ENCODE measurements around the gene ADAMTS17.
"Not testable (repeated sequence)": the region's sequence is repeated elsewhere in the genome, so short reads cannot be mapped to it uniquely, and the experiment has no call there.

The ADAMTS17 gene

DNA sequence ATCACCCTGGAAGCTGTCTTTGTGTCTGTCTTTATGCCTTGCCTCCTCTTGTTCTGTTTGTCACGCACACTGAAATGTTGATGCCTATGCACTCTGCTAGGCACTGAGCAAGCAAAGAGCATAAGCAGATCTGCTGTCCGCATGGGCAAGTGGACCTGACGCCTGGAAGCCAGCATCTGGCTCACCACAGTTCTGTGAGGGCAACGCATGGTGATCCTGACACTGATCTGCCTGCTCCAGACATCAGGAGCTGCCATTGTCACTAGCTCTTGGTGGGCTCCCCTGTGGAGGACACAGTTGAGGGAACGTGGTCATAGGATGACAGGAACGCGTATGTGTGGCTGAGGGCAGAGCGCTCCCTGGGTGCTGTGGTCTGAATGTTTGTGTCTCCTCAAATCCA lies 234.6 kb downstream of the ADAMTS17 start:
- no peak for DNase-seq (ENCODE audit: low spot score)

DNA sequence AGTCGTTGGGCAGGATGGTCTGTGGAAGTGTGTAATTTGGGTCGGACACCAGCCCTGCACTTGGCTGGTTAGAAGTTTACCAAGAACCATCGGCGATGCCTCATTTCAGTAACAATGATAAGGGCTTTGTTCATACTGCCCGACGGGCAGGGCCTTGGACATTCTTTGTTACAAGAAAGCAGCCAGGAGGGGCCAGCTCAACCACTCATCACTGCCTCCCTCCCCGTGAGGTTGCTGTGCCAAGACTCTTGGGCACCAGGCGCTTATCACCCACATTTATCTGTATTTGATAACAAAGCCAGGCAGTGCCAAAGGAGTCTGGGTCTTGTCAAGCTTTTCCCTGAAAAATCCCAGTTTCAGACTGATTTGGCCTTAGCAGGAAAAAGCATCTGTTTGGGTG lies 235.0 kb downstream of the ADAMTS17 start:
- DNase-seq (ENCODE audit: low spot score) = no peak

DNA sequence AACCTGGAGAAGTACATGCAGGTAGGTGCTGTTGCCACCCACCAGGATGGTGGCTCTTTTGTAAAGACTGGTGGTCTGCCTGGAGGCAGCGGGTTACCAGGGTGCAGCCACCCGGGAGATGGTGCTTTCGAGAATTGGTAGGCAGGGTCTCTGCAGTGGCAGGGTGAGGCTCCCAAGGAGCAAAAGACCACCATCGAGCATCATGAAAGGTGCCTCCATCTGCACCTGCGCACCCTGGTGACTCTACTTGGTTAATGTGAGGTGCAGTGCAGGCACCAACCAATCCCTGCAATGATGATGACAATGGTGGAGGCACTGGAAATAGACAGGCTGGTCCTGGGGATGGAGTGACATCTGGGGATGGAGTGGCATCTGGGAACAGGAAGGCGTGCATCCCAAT lies 236.7 kb downstream of the ADAMTS17 start:
- no peak for DNase-seq (ENCODE audit: low spot score)

DNA sequence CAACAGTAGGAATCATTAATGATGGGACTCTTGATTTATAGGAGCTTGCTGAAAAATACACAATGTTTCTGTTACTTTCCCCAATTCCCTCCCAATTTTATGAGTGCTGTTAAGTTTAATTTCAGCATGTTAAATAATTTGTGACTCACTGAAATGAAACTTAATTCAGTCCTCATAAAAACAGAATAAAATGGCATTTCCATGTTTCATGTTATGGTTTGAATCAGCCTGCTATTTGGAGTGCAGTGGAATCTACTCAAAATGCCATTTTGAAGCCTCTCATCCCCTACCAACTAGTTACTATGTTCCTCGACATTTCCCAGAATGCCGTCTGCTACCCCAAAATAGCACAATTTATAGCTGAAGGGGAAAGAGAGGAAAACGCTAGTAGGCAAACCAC lies 237.5 kb downstream of the ADAMTS17 start:
- no peak for DNase-seq (ENCODE audit: low spot score)

DNA sequence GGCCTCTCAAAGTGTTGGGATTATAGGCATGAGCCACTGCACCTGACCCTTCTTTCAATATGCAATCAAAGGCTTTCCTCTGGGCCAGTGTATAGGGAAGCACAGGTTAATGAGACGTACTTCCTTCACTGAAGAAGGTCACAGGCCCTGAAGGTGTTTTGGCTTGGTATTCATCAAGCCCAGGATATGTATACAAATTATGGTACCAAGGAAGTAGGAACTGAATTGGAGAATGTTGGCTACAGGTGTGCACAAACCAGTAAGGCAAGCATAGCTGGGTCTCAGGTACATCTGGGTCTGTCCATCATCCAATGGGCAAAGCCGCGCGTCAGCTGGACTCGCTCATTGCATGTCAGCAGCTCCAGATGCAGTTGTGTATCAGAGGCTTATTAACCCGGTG lies 237.9 kb downstream of the ADAMTS17 start:
- no peak for DNase-seq (ENCODE audit: low spot score)

DNA sequence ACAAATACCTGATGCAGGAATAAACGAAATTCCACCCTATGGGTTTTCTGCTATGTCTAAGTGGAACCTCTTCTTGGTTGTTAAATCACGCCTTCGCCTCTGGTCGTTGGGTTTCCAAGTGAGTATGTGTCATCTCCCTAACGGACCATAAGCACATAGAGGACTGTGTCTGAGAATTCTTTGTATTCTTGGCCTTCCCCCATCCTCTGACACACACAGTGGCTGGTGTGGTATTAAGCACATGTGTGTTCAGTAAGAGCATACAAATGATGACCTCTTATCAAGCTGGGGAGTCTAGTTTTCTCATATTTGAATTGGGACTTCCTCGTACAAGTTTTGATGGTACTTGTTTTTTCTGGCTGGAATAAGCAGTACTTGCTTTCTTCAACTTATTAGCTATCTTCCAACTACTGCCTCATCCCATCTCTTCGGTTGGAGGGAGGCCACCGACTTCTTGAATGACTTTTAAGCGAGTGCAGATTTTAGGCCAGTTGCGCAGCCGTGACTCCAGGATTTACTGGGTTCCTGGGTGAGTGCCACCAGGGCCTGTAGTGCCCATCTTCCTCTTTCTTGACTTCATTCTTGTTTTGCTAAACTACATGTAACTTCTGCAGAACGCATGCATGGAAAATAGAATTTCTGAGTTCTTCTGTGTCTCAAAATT lies 240.2 kb downstream of the ADAMTS17 start:
- DNase-seq (ENCODE audit: low spot score) = no peak

DNA sequence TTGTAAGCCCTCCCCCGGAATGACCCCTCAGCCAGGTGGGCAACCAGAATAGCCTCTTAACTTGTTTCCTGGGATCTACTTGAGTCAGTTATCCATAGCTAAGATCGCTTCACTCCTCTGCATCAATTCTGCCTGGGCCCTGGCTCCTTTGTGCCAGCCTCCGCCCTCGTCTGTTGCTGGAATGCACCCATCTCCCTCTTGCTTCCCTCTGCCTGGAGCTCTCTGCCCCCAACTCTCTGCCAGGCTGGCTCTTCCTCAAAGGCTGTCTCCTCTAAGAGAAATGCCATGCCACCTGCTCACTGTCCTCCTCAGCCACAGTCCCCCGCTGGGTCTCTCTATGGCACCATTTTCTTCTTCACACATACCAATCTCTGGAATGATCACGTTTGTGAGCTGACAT lies 240.8 kb downstream of the ADAMTS17 start:
- DNase-seq (ENCODE audit: low spot score) = no peak

DNA sequence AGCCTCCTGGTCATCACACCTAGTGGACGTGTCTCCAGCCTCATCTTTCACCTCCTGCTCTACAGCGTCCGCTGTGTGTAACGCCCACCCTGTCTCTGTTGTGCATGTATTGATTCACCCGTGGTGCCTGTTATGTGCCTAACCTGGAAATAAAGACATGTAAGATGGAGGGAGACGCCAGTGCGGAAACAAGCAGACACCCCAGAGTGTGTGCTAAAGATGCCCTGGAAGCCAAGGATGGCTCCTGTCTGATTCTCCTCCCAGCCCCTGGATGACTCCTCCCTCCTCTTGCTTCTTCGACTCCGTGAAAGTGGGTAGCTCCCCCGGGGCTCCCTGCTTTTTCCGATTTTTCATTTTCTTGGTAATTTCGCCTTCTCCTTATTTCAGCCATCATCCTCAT lies 241.8 kb downstream of the ADAMTS17 start:
- DNase-seq (ENCODE audit: low spot score) = no peak

DNA sequence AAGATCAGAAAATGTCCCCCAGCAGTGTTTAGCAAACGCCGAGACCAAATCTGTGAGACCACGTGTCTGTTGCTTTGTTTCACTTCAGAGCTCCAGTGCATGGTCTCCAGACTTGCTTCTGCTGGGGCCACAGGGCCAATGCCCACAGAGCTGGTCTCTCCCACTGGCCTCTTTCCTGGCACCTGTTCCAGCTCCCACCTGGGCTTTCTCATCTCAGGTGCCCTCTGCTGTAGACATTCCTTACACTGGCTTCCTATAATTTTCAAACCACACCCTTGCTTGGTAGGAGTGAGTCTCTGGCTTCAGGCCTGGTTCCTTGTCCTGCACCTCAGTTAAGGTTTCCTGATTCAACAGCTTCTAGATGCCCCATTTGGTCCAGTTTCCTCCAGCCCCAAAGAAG lies 243.1 kb downstream of the ADAMTS17 start:
- DNase-seq (ENCODE audit: low spot score) = no peak

DNA sequence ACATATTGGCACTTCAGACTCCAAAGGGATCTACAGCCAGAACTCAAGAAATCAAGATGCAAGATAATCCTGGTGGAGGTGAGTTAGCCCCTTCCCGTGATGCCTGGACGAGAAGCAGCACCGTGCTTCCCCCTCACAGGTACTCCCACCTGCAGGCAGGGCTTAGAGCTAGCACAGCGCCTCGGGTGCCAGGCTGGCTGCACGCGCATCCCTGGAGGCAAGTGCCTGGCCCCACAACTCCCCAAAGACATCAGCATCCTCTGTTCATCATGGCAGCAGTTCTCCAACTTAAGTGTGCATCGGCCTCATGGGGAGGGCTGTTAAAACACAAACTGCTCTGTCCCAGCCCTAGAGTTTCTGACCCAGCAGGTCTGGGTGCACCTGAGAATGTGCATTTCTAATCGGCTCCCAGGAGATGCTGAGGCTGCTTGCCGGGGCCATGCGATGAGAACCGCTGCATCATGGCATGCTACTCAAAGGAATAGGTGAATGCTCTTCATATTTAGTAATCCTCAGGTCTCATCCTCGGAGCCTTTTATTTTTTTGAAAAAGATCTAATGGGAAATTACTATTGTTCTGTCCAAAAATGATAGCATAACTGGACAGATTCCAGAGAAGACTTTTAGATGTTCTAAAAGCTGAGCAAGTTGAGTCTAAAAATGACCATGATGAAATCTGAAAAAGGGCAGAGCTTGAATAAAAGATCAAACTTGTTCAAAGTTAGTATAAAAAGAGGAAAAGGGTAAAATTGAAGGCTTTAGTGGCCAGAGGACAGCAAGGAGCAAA lies 244.2 kb downstream of the ADAMTS17 start:
- DNase-seq (ENCODE audit: low spot score) = no peak

DNA sequence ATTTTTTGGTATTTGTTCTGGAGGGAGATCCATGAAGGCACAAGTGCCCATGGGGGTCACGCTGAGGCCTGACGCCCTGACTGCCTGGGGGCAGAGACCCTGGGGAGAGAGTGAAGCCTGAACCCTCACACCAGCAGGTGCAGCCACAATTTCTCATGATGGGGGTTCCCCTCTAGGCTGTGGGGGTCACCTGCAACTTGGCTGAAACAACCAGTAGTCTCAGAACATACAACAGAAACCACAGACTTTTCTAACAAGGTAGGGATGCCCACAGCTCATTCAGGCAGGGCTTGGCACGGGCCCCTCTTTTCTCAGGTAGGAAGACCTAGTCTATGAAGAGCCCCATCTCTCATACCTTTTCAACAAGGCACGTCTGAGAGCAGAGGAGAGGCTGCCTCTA lies 245.1 kb downstream of the ADAMTS17 start:
- DNase-seq (ENCODE audit: low spot score) = no peak

DNA sequence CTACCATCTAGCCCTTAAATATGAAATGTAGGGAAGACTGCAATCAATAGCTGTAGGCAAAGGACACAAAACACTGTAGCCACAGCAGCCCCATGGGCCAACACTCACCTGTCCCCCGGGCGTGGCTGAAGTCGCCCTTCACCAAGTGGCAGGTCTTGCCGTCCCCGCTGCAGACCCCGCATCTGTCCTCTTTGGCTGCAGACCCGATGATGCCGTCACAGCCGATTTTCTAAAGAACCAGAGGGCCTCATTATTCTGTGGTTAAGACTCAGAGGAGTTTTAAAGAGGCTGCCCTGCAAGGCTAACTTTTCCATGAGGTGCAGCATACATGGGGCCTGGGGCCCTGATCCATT lies 245.6 kb downstream of the ADAMTS17 start:
- DNase-seq (ENCODE audit: low spot score) = no peak

DNA sequence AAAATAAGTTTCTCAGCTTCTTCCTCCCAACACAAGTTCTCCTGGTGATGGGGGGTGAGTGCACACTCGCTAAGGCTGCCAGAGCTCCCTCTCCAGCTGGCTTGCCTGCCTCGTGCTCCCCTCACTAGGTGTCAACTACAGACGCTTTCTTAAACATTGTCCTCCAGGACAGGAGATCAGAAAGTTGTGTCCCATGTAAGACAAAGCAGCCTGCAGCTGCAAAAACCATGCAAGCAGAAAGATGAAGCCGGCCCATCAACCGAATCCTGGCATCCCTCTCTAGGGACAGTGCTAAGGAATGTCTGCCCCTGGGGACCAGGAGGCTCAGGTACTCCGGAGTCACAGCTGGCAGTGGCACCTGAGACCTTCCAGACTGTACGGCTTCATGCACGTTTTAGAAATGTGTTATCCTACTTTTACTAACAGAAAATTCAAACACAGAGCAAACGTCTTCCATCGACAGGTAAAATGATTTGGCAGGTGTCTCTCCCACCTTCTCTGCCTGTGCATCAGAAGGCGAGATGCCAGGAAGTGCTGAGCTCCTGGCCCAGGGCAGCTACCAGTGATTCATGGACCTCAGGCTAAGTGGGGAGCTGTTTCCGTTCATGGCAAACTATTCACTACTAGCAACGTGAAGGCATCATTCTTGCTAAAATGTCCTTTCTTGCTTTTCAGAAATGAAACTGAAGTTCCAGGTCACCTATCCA lies 246.1 kb downstream of the ADAMTS17 start:
- no peak for DNase-seq (ENCODE audit: low spot score)

DNA sequence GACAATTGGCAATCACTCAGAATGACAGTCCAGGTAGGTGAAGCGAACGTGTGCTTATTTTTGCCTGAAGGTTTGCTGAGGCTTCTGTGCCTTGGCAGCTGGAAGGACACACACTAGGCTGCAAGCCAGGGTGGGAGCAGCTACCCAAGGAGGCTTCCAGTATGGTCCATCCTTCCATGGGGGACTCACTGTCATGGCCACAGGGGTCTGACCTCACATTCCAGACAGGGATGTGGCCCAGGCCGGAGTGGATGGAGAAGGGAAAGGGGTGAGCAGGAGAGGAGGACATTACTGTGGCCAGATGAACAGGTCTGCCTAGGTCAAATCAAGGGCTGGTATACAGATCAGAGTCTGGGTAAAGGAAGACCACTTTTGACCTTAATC lies 247.7 kb downstream of the ADAMTS17 start:
- no peak for DNase-seq (ENCODE audit: low spot score)

DNA sequence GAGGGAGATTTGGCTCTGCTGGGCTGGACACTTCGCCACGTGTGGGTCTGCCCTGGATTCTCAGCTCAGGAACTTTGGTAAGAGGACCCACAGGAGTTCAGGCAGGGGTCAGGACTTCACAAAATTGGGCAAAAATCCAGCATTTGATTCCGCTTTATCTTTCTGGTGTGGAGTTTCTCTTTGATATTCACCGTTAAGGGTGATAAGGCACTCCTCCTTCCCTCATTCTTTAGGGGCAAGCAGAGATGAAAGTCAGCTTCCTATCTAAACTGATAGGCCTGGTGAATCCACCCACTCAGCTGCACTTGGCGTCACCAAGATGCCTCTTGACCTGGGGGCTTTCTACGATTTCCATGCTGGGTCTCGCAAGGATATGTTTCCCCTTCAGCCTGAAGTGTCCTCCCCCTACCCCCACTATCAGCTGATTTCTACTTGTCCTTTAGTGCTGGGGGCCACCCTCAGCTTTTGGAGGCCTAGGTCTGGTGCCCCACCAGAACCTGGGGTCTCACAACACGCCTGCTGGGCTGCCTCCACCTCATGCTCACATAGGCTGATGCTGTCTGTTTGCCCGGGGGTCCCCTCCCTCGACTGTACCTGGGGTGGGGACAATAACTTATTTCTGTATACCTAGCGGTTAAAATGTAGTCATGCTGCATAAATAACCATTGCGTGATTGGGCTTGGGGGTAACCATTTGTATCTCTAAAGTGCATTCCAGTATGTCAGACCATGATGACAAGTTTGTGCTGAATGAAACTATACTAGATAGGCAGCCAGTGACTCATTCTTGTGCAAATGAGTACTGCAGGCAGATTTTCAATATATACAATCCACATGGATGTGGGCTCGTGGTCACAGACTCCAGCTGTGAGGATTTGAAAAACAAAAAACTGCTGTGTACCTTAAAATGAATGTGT lies 248.3 kb downstream of the ADAMTS17 start:
- DNase-seq (ENCODE audit: low spot score) = no peak

DNA sequence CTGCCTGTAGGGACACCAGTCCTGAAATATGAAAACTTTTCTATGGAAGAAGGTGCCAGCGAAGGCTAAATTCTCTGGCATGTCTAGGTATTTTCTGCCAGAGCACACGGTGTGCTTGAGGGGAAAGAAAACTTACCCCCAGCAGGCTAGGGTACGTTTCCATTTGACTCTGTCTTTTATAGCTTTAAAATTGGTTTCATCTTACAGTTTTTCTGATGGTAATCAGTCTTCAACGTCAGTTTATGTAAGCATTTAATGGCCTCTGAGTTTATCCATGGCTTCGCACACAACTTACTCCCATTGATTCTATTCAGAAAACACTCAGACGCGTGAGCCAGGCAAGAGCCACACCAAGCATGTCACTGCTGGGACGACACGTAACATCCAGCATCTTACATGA lies 249.7 kb downstream of the ADAMTS17 start:
- no peak for DNase-seq (ENCODE audit: low spot score)

DNA sequence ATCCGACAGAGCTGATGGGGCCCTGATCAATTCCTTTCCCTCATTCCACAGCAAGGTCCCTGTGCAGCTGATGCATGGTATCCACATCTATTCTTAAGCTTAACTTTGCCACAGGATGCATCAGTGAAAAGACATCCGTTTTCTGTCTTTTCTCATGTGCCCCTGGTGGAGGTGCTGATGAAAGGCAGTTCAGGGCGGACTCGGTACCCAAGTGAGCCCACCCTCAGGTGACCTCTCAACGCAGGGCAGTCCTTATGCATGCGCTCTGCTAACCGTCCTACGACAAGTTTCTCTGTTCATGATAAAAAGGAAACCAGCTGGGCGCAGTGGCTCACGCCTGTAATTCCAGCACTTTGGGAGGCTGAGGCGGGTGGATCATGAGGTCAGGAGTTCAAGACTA lies 251.4 kb downstream of the ADAMTS17 start:
- no peak for DNase-seq (ENCODE audit: low spot score)

DNA sequence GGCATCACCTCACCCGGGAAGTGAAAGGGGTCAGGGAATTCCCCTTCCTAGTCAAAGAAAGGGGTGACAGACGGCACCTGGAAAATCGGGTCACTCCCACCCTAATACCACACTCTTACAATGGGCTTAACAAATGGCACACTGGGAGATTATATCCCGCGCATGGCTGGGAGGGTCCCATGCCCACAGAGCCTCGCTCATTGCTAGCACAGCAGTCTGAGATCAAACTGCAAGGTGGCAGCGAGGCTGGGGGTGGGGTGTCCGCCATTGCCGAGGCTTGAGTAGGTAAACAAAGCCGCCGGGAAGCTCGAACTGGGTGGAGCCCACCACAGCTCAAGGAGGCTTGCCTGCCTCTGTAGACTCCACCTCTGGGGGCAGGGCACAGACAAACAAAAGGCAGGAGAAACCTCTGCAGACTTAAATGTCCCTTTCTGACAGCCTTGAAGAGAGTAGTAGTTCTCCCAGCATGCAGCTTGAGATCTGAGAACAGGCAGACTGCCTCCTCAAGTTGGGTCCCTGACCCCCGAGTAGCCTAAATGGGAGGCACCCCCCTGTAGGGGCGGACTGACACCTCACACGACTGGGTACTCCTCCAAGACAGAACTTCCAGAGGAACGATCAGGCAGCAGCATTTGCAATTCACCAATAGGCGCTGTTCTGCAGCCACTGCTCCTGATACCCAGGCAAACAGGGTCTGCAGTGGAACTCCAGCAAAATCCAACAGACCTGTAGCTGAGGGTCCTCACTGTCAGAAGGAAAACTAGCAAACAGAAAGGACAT lies 257.5 kb downstream of the ADAMTS17 start:
- not testable (repeated sequence) for DNase-seq (ENCODE audit: low spot score)

DNA sequence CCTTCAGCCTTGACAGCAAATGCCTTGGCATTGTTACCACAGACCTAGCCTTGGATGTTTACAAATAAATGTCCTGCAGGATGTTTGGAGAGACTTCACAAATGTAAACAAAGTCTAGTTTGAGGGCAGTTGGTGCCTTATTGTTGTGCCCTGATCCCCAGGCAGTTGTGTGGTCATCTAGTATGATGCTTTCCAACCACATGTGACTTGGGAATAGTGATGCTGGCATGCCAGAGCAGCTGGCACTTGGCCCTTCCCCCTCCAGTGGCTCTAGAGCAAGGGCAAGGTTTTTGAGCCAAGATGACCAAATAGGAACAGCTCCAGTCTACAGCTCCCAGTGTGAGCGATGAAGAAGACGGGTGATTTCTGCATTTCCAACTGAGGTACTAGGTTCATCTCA lies 258.2 kb downstream of the ADAMTS17 start:
- DNase-seq (ENCODE audit: low spot score) = no peak

DNA sequence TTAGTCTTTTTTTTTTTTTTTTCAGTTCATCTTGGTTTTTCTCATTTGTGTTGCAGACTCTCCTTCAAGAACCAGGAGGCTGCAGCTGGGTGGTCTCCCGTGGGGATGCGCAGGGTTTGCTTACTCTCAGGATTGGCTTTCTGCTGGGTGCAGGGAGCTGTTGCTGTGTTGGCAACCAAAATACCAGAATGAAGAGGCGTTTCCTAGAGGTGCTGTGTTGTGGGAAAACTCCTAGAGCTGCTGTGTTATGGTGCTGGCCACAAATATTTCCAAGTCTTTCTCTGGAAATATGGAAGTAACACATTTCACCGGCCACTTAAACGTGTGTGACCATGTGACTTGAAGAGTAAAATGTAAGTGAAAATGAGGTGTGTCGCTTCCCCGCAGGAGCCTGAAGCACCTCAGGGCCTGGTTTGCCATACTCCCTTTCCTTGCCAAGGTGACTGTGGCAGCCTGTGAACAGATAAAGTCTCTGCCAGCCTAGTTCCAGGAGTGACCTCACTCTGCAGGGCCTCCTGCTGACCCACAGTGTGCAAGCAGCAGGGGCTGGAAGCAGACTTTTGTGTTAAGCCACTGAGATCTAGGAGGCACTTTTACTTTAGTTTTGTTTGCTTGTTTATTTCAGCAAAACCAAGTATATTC lies 258.9 kb downstream of the ADAMTS17 start:
- DNase-seq (ENCODE audit: low spot score) = no peak

DNA sequence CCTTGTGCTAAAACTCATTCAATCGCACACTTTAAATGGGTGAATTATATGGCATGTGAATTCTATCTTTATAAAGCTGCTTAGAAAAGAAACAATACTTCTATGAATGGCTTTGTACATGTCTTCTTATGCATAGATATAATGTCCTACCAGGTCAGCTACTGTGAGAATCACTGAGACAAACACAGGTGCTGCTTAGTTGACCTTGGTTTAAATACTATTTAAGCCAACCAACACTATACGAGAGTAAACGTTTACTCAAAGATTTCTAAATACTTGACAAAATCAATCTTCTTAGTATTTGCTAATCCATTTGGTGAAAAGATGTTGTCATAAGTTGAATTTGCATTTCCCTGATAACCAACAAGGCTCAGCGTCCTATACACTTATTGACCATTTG lies 260.3 kb downstream of the ADAMTS17 start:
- DNase-seq (ENCODE audit: low spot score) = no peak

Measured in COLO829 (cell line).